OCI-LY7 (cell line): Measurements from ENCODE around the gene PCNT. TPM values are rescaled to one million over a fixed set of nuclear protein-coding genes. Genes with fewer than 3 reads are reported as not detected.

Experiments
- BruUV-seq: library from RNA; stranded (reverse); fragments of 400-500 nt; replicated peaks from 2 replicates; lab custom pipeline; 2021; lab: Mats Ljungman, UMichigan
- CTCF ChIA-PET: fragments of 300-600 bp; sonication (Branson Sonifier 250); formaldehyde crosslinking; loops from one replicate; lab custom pipeline; 2022; ENCODE audit warnings: antibody characterized with exemption; ENCODE audit not compliant: unreplicated experiment; lab: Charles Lee
- POLR2A ChIA-PET: fragments of 300-600 bp; sonication (Branson Sonifier 250); formaldehyde crosslinking; loops from one replicate; lab custom pipeline; 2022; ENCODE audit warnings: antibody characterized with exemption; lab: Charles Lee
- DNase-seq: peaks from one replicate; pipeline ENCODE4 v3.0.0-alpha.2; 2015; ENCODE audit warnings: low spot score
- H2AFZ ChIP-seq: fragments of 200-600 bp; sonication (generic), shearing (Covaris generic); 2 replicates; pipeline ENCODE4 v1.6.1; 2014; ENCODE audit warnings: mild to moderate bottlenecking, antibody characterized with exemption, low read length, moderate library complexity
- H3K27ac ChIP-seq: fragments of 200-600 bp; sonication (generic); 2 replicates; pipeline ENCODE4 v1.5.1; 2014; ENCODE audit warnings: mixed run types, low read depth, mild to moderate bottlenecking, moderate library complexity, low read length, inconsistent platforms; ENCODE audit not compliant: poor library complexity, severe bottlenecking
- H3K36me3 ChIP-seq: fragments of 200-600 bp; sonication (generic); 2 replicates; pipeline ENCODE4 v1.6.1; 2014; ENCODE audit warnings: mild to moderate bottlenecking, antibody characterized with exemption, low read length, moderate library complexity, mixed read lengths; ENCODE audit not compliant: insufficient read depth
- H3K4me1 ChIP-seq: fragments of 200-600 bp; sonication (generic); 2 replicates; pipeline ENCODE4 v1.5.1; 2014; ENCODE audit warnings: mild to moderate bottlenecking, low read length; ENCODE audit not compliant: insufficient read depth, poor library complexity, severe bottlenecking
- H3K4me2 ChIP-seq: fragments of 200-600 bp; sonication (generic); 2 replicates; pipeline ENCODE4 v1.6.1; 2014; ENCODE audit warnings: mild to moderate bottlenecking, low read length
- H3K4me3 ChIP-seq: fragments of 200-600 bp; sonication (generic); 2 replicates; pipeline ENCODE4 v1.5.1; 2014; ENCODE audit warnings: mild to moderate bottlenecking, low read depth, low read length; ENCODE audit not compliant: poor library complexity, severe bottlenecking
- H3K79me2 ChIP-seq: fragments of 200-600 bp; sonication (generic); 2 replicates; pipeline ENCODE4 v1.6.1; 2016; ENCODE audit warnings: low read depth, mild to moderate bottlenecking, low read length, moderate library complexity, mixed read lengths; ENCODE audit not compliant: insufficient read depth
- H3K9me2 ChIP-seq: fragments of 200-600 bp; sonication (generic); 2 replicates; pipeline ENCODE4 v1.6.1; 2016; ENCODE audit warnings: mild to moderate bottlenecking, low read length, mixed read lengths; ENCODE audit not compliant: insufficient read depth
- H3K9me3 ChIP-seq: fragments of 200-600 bp; sonication (generic); 2 replicates; pipeline ENCODE4 v1.6.1; 2014; ENCODE audit warnings: mild to moderate bottlenecking, mixed run types, low read length, mixed read lengths
- H4K20me1 ChIP-seq: fragments of 200-600 bp; sonication (generic); 2 replicates; pipeline ENCODE4 v1.6.1; 2014; ENCODE audit warnings: mild to moderate bottlenecking, antibody characterized with exemption, low read length, moderate library complexity, mixed read lengths; ENCODE audit not compliant: insufficient read depth
- EZH2phosphoT487 ChIP-seq: fragments of 200-600 bp; sonication (generic); IDR thresholded peaks from 2 replicates; pipeline ENCODE4 v1.6.1; 2018; ENCODE audit warnings: low read depth, borderline replicate concordance, mild to moderate bottlenecking, mixed run types, antibody characterized with exemption, low read length, moderate library complexity, mixed read lengths
- intact Hi-C: fragments of 100-400 bp; cut with micrococcal nuclease; formaldehyde crosslinking; loops from one replicate; pipeline ENCODE4 v1.10.0; 2022; ENCODE audit not compliant: unreplicated experiment
- total RNA-seq, 2 experiments: library from RNA; depleted of rRNA in 1 of 2; stranded (reverse); fragments of >200 nt in 1 of 2; shearing (Covaris generic) in 1 of 2; gene quantifications; 2 replicates each; pipeline ENCODE4 v1.2.3, GENCODE V29; 2014 to 2022
- TF ChIP-seq, protein P1 (sequence below): fragments of 200-600 bp; sonication (generic); conservative IDR thresholded peaks from 2 replicates; pipeline ENCODE4 v1.5.1; 2014; ENCODE audit warnings: mild to moderate bottlenecking, antibody characterized with exemption, low read length, moderate library complexity, mixed read lengths

Gene PCNT
- total RNA-seq, 2 experiments from 2014 or later: 48.4 to 84.1 TPM

- DNase-seq: no peak
- Histone ChIP-seq H3K4me2 (no peak overlapping the region), H3K9me2 (no peaks in the 10 kb centered on the region), H3K27ac (no peak overlapping the region), H3K4me3 (no peak overlapping the region), H2AFZ (no peak overlapping the region), H3K9me3 (no peaks in the 10 kb centered on the region), H3K4me1 (peaks cover 5% of the 10 kb centered on the region), H3K36me3 (peaks cover 71% of the 10 kb centered on the region), H3K79me2 (no peaks in the 10 kb centered on the region), H4K20me1 (no peaks in the 10 kb centered on the region)
- POLR2A ChIA-PET: no interaction called here
- TF ChIP-seq EZH2phosphoT487: no peak
- TF ChIP-seq, protein P1, sequence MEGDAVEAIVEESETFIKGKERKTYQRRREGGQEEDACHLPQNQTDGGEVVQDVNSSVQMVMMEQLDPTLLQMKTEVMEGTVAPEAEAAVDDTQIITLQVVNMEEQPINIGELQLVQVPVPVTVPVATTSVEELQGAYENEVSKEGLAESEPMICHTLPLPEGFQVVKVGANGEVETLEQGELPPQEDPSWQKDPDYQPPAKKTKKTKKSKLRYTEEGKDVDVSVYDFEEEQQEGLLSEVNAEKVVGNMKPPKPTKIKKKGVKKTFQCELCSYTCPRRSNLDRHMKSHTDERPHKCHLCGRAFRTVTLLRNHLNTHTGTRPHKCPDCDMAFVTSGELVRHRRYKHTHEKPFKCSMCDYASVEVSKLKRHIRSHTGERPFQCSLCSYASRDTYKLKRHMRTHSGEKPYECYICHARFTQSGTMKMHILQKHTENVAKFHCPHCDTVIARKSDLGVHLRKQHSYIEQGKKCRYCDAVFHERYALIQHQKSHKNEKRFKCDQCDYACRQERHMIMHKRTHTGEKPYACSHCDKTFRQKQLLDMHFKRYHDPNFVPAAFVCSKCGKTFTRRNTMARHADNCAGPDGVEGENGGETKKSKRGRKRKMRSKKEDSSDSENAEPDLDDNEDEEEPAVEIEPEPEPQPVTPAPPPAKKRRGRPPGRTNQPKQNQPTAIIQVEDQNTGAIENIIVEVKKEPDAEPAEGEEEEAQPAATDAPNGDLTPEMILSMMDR: no peak
- CTCF ChIA-PET: no interaction called here
- no TSS peak for BruUV-seq
- intact Hi-C loops: no loop called here
These were observed 96.6 kb downstream of the PCNT start for GRCh38 chr21:46420241-46421190.

DNA sequence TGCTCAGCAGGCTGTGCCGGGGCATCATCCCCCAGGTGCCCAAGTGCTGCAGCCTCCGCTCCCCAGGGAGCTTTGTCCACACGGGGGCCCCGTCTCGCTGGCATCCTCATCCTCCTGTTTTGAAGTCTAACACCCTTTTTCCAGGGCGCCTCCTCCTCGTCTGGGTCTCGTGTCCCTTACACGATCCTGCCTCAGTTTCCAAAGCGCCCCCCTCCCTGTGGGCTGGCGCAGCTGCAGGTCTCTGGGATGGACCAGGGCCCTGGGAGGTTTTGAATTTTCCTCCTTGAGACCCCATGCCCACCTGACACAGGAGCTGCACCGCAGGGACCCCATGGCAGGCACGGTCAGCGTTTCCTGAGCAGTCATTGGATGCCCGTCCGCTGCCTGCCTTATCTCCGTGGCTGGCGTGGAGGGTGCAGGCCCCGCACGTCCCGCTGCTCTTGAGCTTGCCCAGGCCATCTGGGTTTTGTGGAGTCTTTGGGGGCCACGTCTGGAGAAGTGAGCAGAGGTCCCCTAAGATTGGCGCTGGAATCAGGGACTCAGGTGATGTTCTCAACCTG, 97.3 kb downstream of the PCNT start:
- Histone ChIP-seq H3K36me3 (peaks cover 63% of the 10 kb centered on the region), H3K9me3 (no peaks in the 10 kb centered on the region), H3K27ac (no peak overlapping the region), H3K4me1 (peaks cover 5% of the 10 kb centered on the region), H2AFZ (no peak overlapping the region), H3K79me2 (no peaks in the 10 kb centered on the region), H4K20me1 (no peaks in the 10 kb centered on the region), H3K4me3 (no peak overlapping the region), H3K9me2 (no peaks in the 10 kb centered on the region), H3K4me2 (no peak overlapping the region)
- DNase-seq: no peak
- no TSS peak for BruUV-seq
- no peak for TF ChIP-seq EZH2phosphoT487
- TF ChIP-seq, protein P1: no peak
- CTCF ChIA-PET: no interaction called here
- POLR2A ChIA-PET: interaction anchor here (0.6 kb wide), 1 partner anchor 33 kb away, joined by 3 read pairs; no protein-coding TSS in a partner anchor
- intact Hi-C loops: no loop called here
